ENCODE measurements around the gene CEMIP. TPM values are rescaled to one million over a fixed set of nuclear protein-coding genes. Genes with fewer than 3 reads are reported as not detected.

CEMIP gene
- total and polyA plus RNA-seq, 2 of the 8 experiments (the other 6 are each of a cell fraction or from before 2014, with no cell fraction given), result 0.11 to 0.60 TPM

DNA sequence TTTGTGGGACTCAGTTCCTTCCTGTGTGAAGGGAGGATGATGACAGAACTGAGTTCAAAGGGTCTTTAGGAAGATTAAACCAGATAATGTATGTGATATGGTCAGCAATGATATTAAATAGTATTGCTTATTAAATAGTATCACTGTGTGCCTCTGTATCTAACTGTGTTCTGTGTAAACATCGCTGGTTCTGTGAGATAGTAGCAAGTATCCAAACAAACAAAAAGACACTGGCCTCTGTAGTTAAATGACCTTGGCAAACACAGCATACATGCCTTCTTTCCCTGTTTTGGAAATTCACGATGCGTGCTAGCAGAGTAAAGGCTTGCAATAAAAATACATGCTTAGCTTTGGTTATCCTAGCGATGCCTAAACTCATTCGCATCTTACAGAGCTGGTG lies 134.4 kb downstream of the CEMIP start:
- DNase-seq (ENCODE audit: low read depth in 1 of 2, low spot score in 2 of 2) (no peak), FAIRE-seq (no peak)
- no peak overlapping the region for H2BK20ac ChIP-seq (ENCODE audit: low read length)
- CTCF ChIA-PET (ENCODE audit: partially characterized antibody), result interaction anchor here (0.9 to 2.8 kb wide), 8 partner anchors 8 to 140 kb away, joined by 3 to 10 read pairs (median 5); partner anchors contain the start of gene CEMIP
- no peak overlapping the region for H4K8ac ChIP-seq (ENCODE audit: extremely low read depth, insufficient read depth, low read length)
- no peaks in the 10 kb centered on the region for H3K23me2 ChIP-seq (ENCODE audit: low read depth, low read length)
- no peak overlapping the region for H3K4me3 ChIP-seq (ENCODE audit: extremely low read depth in 1 of 4, insufficient read depth in 2 of 4, low read depth in 3 of 4, low read length in 4 of 4)
- no peaks in the 10 kb centered on the region for H4K20me1 ChIP-seq (replicated peaks in 1 of 2; ENCODE audit: control insufficient read depth in 1 of 2, insufficient read depth in 2 of 2, low read length in 2 of 2)
- H3K14ac ChIP-seq (ENCODE audit: insufficient read length), result no peak overlapping the region
- no peak overlapping the region for H3K18ac ChIP-seq (ENCODE audit: extremely low read depth, low read length)
- H2BK15ac ChIP-seq (ENCODE audit: low read length), result no peak overlapping the region
- peaks cover 0 to 3% (median 3%) of the 10 kb centered on the region in 4 experiments; a peak in 4 of 7 replicates for H3K4me1 ChIP-seq (replicated peaks in 1 of 4; ENCODE audit: control insufficient read depth in 3 of 4, insufficient read depth in 4 of 4, low read length in 3 of 4)
- H3K4me2 ChIP-seq (ENCODE audit: insufficient read depth in 1 of 2, low read depth in 2 of 2, low read length in 2 of 2), result no peak overlapping the region
- no peaks in the 10 kb centered on the region for H3K79me2 ChIP-seq (ENCODE audit: control insufficient read depth in 1 of 2, insufficient read depth in 2 of 2, low read length in 2 of 2)
- H3K36me3 ChIP-seq (ENCODE audit: control insufficient read depth in 2 of 4, insufficient read depth in 4 of 4, low read length in 3 of 4), result no peaks in the 10 kb centered on the region
- H3K79me1 ChIP-seq (ENCODE audit: low read depth, low read length), result no peaks in the 10 kb centered on the region
- no peak overlapping the region for H2AK5ac ChIP-seq (ENCODE audit: low read depth, low read length)
- no peak overlapping the region for H2BK12ac ChIP-seq (ENCODE audit: low read depth, low read length)
- no peak overlapping the region for H3K4ac ChIP-seq (replicated peaks; ENCODE audit: insufficient read length, low read depth, low read length)
- no peak overlapping the region for H2BK5ac ChIP-seq (ENCODE audit: low read depth, low read length)
- 96% methylated on average over 5 of the region's 5 CpGs; no CpG with 5 or more reads in 1 of the 2 experiments for WGBS, 2 experiments (ENCODE audit: extremely low coverage in 1 of 2, insufficient coverage in 1 of 2, insufficient read length in 1 of 2, insufficient replicate concordance in 2 of 2, low coverage in 1 of 2, low lambda C conversion rate in 2 of 2, missing lambda C conversion rate in 1 of 2)
- no peak overlapping the region for H3K56ac ChIP-seq (replicated peaks; ENCODE audit: insufficient read length, low read depth, low read length)
- POLR2A ChIA-PET (ENCODE audit: partially characterized antibody), result no interaction called here
- H3K27me3 ChIP-seq (replicated peaks in 1 of 4; ENCODE audit: control insufficient read depth in 3 of 4, extremely low read depth in 1 of 4, insufficient read depth in 3 of 4, low read length in 3 of 4), result peaks cover 0 to 2% (median 0%) of the 10 kb centered on the region in 4 experiments; a peak in 2 of 7 replicates
- no peak overlapping the region for H2BK120ac ChIP-seq (replicated peaks; ENCODE audit: low read depth, low read length)
- H3K9ac ChIP-seq (replicated peaks in 1 of 4; ENCODE audit: extremely low read depth in 1 of 4, low read depth in 3 of 4, low read length in 3 of 4), result no peak overlapping the region
- no peak overlapping the region for H2AFZ ChIP-seq (ENCODE audit: low read length)
- H4K5ac ChIP-seq (ENCODE audit: insufficient read length, low read depth, low read length), result no peak overlapping the region
- H4K91ac ChIP-seq (replicated peaks; ENCODE audit: insufficient read length, low read length), result no peak overlapping the region
- no peaks in the 10 kb centered on the region for H3K9me3 ChIP-seq (ENCODE audit: insufficient read depth in 2 of 2, low read depth in 1 of 2, low read length in 1 of 2)
- no peak overlapping the region for H3K27ac ChIP-seq (ENCODE audit: low read depth, low read length)
- no peak overlapping the region for H3K23ac ChIP-seq (ENCODE audit: insufficient read length)
- no peak for TF ChIP-seq KDM5A (IDR thresholded peaks at IDR 0.05; ENCODE audit: low read length)
- TF ChIP-seq ATF2 (IDR thresholded peaks at IDR 0.05; ENCODE audit: low read length), result no peak
- TF ChIP-seq PHF8 (conservative IDR thresholded peaks at IDR 0.05; ENCODE audit: low read depth, low read length), result no peak
- TF ChIP-seq EGR1 (IDR thresholded peaks at IDR 0.05; ENCODE audit: borderline replicate concordance, low read depth, low read length), result no peak
- TF ChIP-seq YY1 (IDR thresholded peaks at IDR 0.05; ENCODE audit: low read depth, low read length), result no peak
- TF ChIP-seq ZNF274 (IDR thresholded peaks at IDR 0.05; ENCODE audit: borderline replicate concordance, extremely low read depth, low read length), result no peak
- TF ChIP-seq SIRT6 (IDR thresholded peaks at IDR 0.05; ENCODE audit: low read length), result no peak
- no peak for TF ChIP-seq KDM1A (IDR thresholded peaks at IDR 0.05; ENCODE audit: borderline replicate concordance, low read length)
- TF ChIP-seq GABPA (IDR thresholded peaks at IDR 0.05; ENCODE audit: borderline replicate concordance, insufficient read depth, low read length), result no peak
- no peak for TF ChIP-seq RFX5 (IDR thresholded peaks at IDR 0.05; ENCODE audit: borderline replicate concordance, low read depth, low read length)
- TF ChIP-seq ASH2L (IDR thresholded peaks at IDR 0.05; ENCODE audit: low read length), result no peak
- no peak for TF ChIP-seq SAP30 (IDR thresholded peaks at IDR 0.05; ENCODE audit: insufficient read depth, insufficient replicate concordance, low read length)
- TF ChIP-seq CBX5 (IDR thresholded peaks at IDR 0.05; ENCODE audit: low read depth, low read length), result no peak
